Putamen (tissue), 1 donor: Measurements from ENCODE around the gene LDHAL6B.
"Not testable (repeated sequence)": the region's sequence is repeated elsewhere in the genome, so short reads cannot be mapped to it uniquely, and the experiment has no call there.

Experiments used
- DNase-seq: peaks from one replicate; pipeline ENCODE4 v3.0.0-alpha.2; 2016; ENCODE audit warnings: low spot score

LDHAL6B gene

GRCh38 chr15:59206623-59207183 lies at the start of gene LDHAL6B:
LDHAL6B (plus strand) TSS chr15:59206843; CDS start chr15:59206941, 98 bp downstream.
- DNase-seq: no peak

- no peak for DNase-seq
These were observed 49.2 kb upstream of the LDHAL6B start for GRCh38 chr15:59157396-59157795.

- DNase-seq: no peak
These were observed 48.6 kb upstream of the LDHAL6B start for GRCh38 chr15:59157840-59158700.

- DNase-seq: no peak
These were observed 48.0 kb upstream of the LDHAL6B start for GRCh38 chr15:59158701-59159034.

- no peak for DNase-seq
These were observed 47.4 kb upstream of the LDHAL6B start for GRCh38 chr15:59159210-59159609.

GRCh38 chr15:59160880-59161593 lies 45.6 kb upstream of the LDHAL6B start:
- no peak for DNase-seq

GRCh38 chr15:59162080-59162479 lies 44.6 kb upstream of the LDHAL6B start:
- not testable (repeated sequence) for DNase-seq

GRCh38 chr15:59165726-59166125 lies 40.9 kb upstream of the LDHAL6B start:
- no peak for DNase-seq

- no peak for DNase-seq
These were observed 40.5 kb upstream of the LDHAL6B start for GRCh38 chr15:59166166-59166565.

- no peak for DNase-seq
These were observed 39.9 kb upstream of the LDHAL6B start for GRCh38 chr15:59166601-59167265.

- DNase-seq: no peak
These were observed 38.1 kb upstream of the LDHAL6B start for GRCh38 chr15:59168536-59168935.

- DNase-seq: no peak
These were observed 37.4 kb upstream of the LDHAL6B start for GRCh38 chr15:59169251-59169708.

- DNase-seq: no peak
These were observed 36.2 kb upstream of the LDHAL6B start for GRCh38 chr15:59170295-59171066.

- DNase-seq: no peak
These were observed 35.6 kb upstream of the LDHAL6B start for GRCh38 chr15:59171067-59171397.

GRCh38 chr15:59172289-59172901 lies 34.2 kb upstream of the LDHAL6B start:
- no peak for DNase-seq

GRCh38 chr15:59173194-59173593 lies 33.4 kb upstream of the LDHAL6B start:
- no peak for DNase-seq

GRCh38 chr15:59174151-59174834 lies 32.4 kb upstream of the LDHAL6B start:
- DNase-seq: no peak

- DNase-seq: peak; percentile 63
These were observed 31.5 kb upstream of the LDHAL6B start for GRCh38 chr15:59174835-59175831.

GRCh38 chr15:59176653-59177316 lies 29.9 kb upstream of the LDHAL6B start:
- DNase-seq: no peak
